Vagina (tissue), 2 donors: ENCODE data around the gene RND1. TPM values are rescaled to one million over a fixed set of nuclear protein-coding genes. Genes with fewer than 3 reads are reported as not detected.

Experiments
- DNase-seq, 2 donors: peaks; one replicate each; pipeline ENCODE4 v3.0.0-alpha.2; 2017; ENCODE audit errors: extremely low spot score in 2 of 2
- H3K27ac ChIP-seq: fragments of 200-600 bp; sonication (generic); one replicate; pipeline ENCODE4 v1.5.1; 2019
- H3K27me3 ChIP-seq: fragments of 200-600 bp; sonication (generic); one replicate; pipeline ENCODE4 v1.5.1; 2019
- H3K36me3 ChIP-seq, 2 donors: fragments of 200-600 bp; sonication (generic); one replicate each; pipeline ENCODE4 v1.5.1; 2017 to 2019
- H3K4me1 ChIP-seq: fragments of 200-600 bp; sonication (generic); one replicate; pipeline ENCODE4 v1.5.1; 2019
- H3K4me3 ChIP-seq, 2 donors: fragments of 200-600 bp; sonication (generic); 1 replicate in 1 of 2; 2 replicates in 1 of 2; pipeline ENCODE4 v1.5.1; 2016 to 2019
- H3K9me3 ChIP-seq: fragments of 200-600 bp; sonication (generic); one replicate; pipeline ENCODE4 v1.5.1; 2019
- POLR2A ChIP-seq, 2 donors: fragments of 450-650 bp; IDR thresholded peaks; one replicate each; pipeline ENCODE4 v1.6.1; 2017; ENCODE audit warnings: antibody characterized with exemption in 2 of 2, mild to moderate bottlenecking in 2 of 2, moderate library complexity in 2 of 2
- POLR2AphosphoS5 ChIP-seq, 2 donors: sonication (generic); formaldehyde crosslinking; IDR thresholded peaks; one replicate each; pipeline ENCODE4 v1.9.0; 2017; ENCODE audit warnings: antibody characterized with exemption in 2 of 2, mild to moderate bottlenecking in 2 of 2, low read depth in 1 of 2; ENCODE audit not compliant: insufficient read depth in 1 of 2
- intact Hi-C: fragments of 100-400 bp; cut with DNase I; formaldehyde crosslinking; loops from one replicate; pipeline ENCODE4 v1.15.1; 2023
- total RNA-seq: library from RNA; depleted of rRNA; stranded (reverse); fragments of >200 nt; gene quantifications from one replicate; pipeline ENCODE4 v1.2.3, GENCODE V29; 2016
- TF ChIP-seq, protein P1 (sequence below), 3 experiments: fragments of 450-650 bp in 2 of 3; fragments of 200-600 bp in 1 of 3; sonication (generic) in 1 of 3; IDR thresholded peaks; one replicate each; pipeline ENCODE4 v1.5.1; 2017 to 2019; ENCODE audit warnings: antibody characterized with exemption in 3 of 3, mild to moderate bottlenecking in 2 of 3, moderate library complexity in 2 of 3

Gene RND1
- total RNA-seq, 1 donor from 2014 or later: 3.9 TPM

DNA sequence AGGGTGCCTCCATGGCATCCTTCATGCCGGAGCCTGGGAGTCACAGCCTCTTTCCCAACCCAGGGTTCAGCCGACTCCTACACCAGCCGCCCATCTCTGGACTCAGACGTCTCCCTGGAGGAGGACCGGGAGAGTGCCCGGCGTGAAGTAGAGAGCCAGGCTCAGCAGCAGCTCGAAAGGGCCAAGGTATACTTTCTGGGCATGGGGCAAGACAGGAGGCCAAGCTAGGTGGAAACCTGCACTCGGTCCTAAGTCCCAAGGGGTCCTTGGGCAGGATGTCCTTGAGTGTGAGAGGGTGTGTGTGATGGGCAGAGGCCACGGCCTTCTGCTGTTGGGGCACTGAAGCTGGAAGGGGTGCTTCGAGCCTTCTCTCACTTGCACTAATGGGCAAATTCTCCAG is 42.4 kb downstream of the RND1 start:
- H3K27me3 ChIP-seq: no peaks in the 10 kb centered on the region
- intact Hi-C loops: no loop called here
- no peak for TF ChIP-seq POLR2A (IDR thresholded peaks at IDR 0.05)
- no peak for TF ChIP-seq POLR2AphosphoS5 (IDR thresholded peaks at IDR 0.05; ENCODE audit: insufficient read depth in 1 of 2, low read depth in 1 of 2)
- TF ChIP-seq, protein P1, sequence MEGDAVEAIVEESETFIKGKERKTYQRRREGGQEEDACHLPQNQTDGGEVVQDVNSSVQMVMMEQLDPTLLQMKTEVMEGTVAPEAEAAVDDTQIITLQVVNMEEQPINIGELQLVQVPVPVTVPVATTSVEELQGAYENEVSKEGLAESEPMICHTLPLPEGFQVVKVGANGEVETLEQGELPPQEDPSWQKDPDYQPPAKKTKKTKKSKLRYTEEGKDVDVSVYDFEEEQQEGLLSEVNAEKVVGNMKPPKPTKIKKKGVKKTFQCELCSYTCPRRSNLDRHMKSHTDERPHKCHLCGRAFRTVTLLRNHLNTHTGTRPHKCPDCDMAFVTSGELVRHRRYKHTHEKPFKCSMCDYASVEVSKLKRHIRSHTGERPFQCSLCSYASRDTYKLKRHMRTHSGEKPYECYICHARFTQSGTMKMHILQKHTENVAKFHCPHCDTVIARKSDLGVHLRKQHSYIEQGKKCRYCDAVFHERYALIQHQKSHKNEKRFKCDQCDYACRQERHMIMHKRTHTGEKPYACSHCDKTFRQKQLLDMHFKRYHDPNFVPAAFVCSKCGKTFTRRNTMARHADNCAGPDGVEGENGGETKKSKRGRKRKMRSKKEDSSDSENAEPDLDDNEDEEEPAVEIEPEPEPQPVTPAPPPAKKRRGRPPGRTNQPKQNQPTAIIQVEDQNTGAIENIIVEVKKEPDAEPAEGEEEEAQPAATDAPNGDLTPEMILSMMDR (IDR thresholded peaks at IDR 0.05): no peak
- H3K4me1 ChIP-seq: peaks cover 8% of the 10 kb centered on the region
- peaks cover 0 to 28% of the 10 kb centered on the region in 2 donors for H3K36me3 ChIP-seq
- DNase-seq: no peak
- H3K4me3 ChIP-seq: no peak overlapping the region
- H3K9me3 ChIP-seq: no peaks in the 10 kb centered on the region
- H3K27ac ChIP-seq: no peak overlapping the region

DNA sequence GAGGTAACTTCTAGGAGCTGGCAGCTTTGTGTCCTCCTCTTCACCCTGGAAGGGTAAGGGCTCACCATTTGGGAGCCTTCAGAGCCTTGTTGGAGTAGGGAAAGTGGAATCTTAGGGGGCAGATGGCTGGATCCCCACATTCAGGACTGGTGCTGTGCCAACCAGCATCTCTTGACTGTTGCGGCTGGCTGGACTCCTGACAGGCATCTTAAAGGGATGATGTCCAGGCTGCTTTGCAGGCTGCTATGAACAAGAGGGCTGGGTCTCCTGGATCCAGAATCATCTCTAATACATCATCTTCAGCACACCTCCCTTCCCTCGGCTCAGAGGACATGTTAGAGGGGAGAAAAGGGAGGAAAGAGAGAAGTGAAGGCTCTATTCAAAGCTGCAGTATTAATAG is 43.0 kb downstream of the RND1 start:
- H3K27ac ChIP-seq: no peak overlapping the region
- no peak for DNase-seq
- TF ChIP-seq, protein P1 (IDR thresholded peaks at IDR 0.05): no peak
- TF ChIP-seq POLR2A (IDR thresholded peaks at IDR 0.05): no peak
- no peak for TF ChIP-seq POLR2AphosphoS5 (IDR thresholded peaks at IDR 0.05; ENCODE audit: insufficient read depth in 1 of 2, low read depth in 1 of 2)
- peaks cover 0 to 23% of the 10 kb centered on the region in 2 donors for H3K36me3 ChIP-seq
- intact Hi-C loops: no loop called here
- no peaks in the 10 kb centered on the region for H3K27me3 ChIP-seq
- H3K4me1 ChIP-seq: peaks cover 12% of the 10 kb centered on the region
- H3K4me3 ChIP-seq: no peak overlapping the region
- H3K9me3 ChIP-seq: no peaks in the 10 kb centered on the region

- DNase-seq: no peak
- Histone ChIP-seq H3K4me1 (peaks cover 18% of the 10 kb centered on the region), H3K9me3 (no peaks in the 10 kb centered on the region), H3K27ac (no peak overlapping the region), H3K27me3 (no peaks in the 10 kb centered on the region), H3K36me3 (peaks cover 0 to 23% of the 10 kb centered on the region in 2 donors), H3K4me3 (no peak overlapping the region)
- intact Hi-C loops: no loop called here
- TF ChIP-seq POLR2AphosphoS5 (IDR thresholded peaks at IDR 0.05; ENCODE audit: insufficient read depth in 1 of 2, low read depth in 1 of 2) (no peak), POLR2A (IDR thresholded peaks at IDR 0.05) (no peak)
- TF ChIP-seq, protein P1 (IDR thresholded peaks at IDR 0.05): no peak
These were observed 43.5 kb downstream of the RND1 start for GRCh38 chr12:48822139-48822538.

DNA sequence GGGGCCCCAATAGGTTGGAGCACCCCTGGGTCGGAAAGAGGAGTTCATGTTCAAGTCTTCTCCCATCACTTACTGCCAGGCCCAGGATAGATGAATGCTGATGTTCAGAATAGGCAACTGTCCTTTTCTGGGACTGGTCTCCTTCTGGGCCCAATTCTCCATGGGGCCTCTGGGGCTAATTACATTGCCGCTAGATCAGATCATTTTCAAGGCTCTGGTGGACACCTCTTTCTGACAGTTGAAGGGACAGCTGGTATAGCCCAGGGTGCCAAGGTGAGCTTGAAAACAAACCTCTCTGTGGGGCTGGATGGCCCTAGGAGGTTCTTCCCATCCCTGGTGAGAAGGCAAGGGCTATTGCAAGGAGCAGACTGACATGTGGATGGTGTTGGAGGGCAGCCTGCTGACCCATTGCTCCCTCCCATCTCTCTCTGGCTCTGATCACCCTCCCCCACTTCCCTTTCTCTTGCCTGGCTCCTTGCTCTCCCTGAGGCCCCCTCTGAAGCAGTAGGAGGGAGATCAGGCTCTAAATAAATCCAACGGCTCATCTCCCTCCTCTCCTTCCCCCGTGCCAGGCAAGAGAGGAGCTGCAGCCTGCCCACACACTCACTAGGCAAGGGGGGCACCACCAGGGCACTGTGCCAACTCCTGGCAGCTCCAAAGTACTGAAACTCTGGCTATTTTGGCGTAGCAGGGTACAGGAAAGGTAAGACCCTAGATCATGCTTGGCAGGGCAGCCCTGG is 45.5 kb downstream of the RND1 start:
- no peak for DNase-seq
- Histone ChIP-seq H3K4me1 (peaks cover 35% of the 10 kb centered on the region), H3K4me3 (no peak overlapping the region), H3K9me3 (no peaks in the 10 kb centered on the region), H3K27ac (peak overlapping the region; percentile 76), H3K36me3 (peaks cover 0 to 13% of the 10 kb centered on the region in 2 donors), H3K27me3 (no peaks in the 10 kb centered on the region)
- intact Hi-C loops: no loop called here
- TF ChIP-seq, protein P1 (IDR thresholded peaks at IDR 0.05): no peak
- TF ChIP-seq POLR2A (IDR thresholded peaks at IDR 0.05): no peak

DNA sequence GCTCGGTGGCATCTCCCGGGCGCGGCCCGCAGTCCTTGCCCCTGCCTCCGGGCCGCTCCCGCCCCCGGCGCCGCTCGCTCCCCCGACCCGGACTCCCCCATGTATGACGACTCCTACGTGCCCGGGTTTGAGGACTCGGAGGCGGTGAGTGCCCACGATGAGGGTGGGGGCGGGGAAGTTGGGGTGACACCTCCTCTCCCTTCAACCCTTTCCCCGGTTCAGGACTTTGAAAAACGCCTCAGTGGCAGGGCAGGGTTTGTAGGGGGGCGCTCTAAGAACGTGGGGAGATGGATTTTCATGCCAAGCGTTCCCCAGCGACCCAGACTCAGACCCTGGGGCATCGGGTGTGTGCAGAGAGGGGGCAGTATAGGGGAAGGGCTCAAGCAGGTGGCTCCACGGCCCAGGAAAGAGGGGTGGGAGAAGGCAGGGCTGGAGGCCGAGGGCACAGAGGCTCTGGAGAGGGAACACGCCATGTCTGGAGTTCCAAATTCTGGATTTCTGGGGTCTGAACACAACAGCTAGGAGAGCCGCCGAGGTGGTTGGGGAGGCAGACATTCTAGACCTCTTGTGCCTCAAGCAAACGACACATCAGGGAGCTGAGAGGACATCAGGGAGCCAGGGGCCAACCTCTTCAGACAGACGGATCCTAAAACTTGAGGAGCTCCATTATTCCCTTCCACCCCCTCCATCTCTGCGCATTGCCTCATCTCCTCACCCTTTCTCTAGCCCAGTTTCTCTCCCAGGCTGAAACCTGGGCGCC is 46.7 kb downstream of the RND1 start:
- DNase-seq: no peak
- no peak for TF ChIP-seq POLR2A (IDR thresholded peaks at IDR 0.05)
- TF ChIP-seq, protein P1 (IDR thresholded peaks at IDR 0.05): no peak
- TF ChIP-seq POLR2AphosphoS5 (IDR thresholded peaks at IDR 0.05; ENCODE audit: insufficient read depth in 1 of 2, low read depth in 1 of 2): no peak
- Histone ChIP-seq H3K27ac (peak overlapping the region; percentile 76), H3K36me3 (peaks cover 0 to 3% of the 10 kb centered on the region in 2 donors), H3K4me1 (peaks cover 39% of the 10 kb centered on the region), H3K9me3 (no peaks in the 10 kb centered on the region), H3K27me3 (no peaks in the 10 kb centered on the region), H3K4me3 (peak overlapping the region; percentile 68 to 73)
- intact Hi-C loops: no loop called here
